Retinal pigment epithelial cell (primary cell): ENCODE results near the gene PHIP.

Source experiments
- DNase-seq: peaks from one replicate; pipeline ENCODE4 v3.0.0-alpha.2; 2010; ENCODE audit warnings: low read depth
- H3K4me3 ChIP-seq: 2 replicates; pipeline ENCODE4 v1.5.1; 2011; ENCODE audit warnings: mild to moderate bottlenecking, low read length, control low read depth, moderate library complexity
- CTCF ChIP-seq: conservative IDR thresholded peaks from 2 replicates; pipeline ENCODE4 v1.5.1; 2011; ENCODE audit warnings: low read depth, low read length, control low read depth, inconsistent platforms

PHIP gene

GRCh38 chr6:79081663-79082062 lies 3.6 kb upstream of the PHIP start:
- no peak overlapping the region for H3K4me3 ChIP-seq
- DNase-seq = no peak
- TF ChIP-seq CTCF = no peak

GRCh38 chr6:79079561-79080041 lies 1.5 kb upstream of the PHIP start:
- DNase-seq = peak; percentile 2
- TF ChIP-seq CTCF = no peak
- H3K4me3 ChIP-seq = peak overlapping the region; percentile 87

GRCh38 chr6:79077715-79078074 lies 359 bp downstream of the PHIP start:
- H3K4me3 ChIP-seq = peak overlapping the region; percentile 87
- DNase-seq = no peak
- TF ChIP-seq CTCF = no peak

DNA sequence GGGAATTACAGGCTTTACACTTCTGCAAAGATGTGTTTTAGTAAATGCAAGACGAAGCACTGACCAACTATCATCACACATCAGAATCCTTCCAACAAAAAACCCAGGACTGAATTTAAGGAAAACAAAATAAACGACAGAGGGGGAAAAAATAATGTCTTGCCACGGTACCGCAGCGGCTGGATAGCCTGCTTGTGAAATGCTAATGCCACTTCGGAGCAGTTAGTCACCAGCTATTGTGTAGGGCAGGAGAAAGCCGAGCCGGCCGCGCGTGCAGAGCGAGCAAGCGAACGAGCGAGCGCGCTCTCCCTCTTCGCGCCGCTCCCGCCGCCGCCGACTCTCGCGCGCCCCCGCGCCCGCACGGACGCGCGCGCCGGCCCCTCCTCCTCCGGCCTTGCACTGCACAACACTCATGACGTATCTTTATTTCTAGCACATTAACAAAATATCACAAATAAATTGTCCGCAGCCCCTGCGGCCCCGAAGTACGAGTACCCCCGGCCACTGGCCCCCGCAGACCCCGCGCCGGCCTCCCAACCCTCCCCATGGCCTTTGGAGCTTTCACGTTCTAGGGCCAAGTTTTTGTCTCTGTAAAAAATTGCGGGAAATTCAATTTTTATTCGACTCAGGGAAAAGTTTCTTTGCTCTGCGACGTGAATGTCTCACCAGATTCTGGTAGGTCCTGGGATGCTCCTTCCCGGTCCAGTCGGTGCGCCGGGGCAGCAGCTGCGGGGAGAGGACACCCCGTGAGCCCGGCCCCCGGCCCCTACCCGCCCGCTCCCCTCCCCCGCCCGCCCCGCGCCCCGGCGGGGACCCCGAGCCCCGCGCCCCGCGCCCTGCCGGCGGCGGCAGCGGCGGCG lies 1.0 kb downstream of the PHIP start:
- H3K4me3 ChIP-seq = peak overlapping the region; percentile 87
- DNase-seq = peak; percentile 84
- no peak for TF ChIP-seq CTCF

DNA sequence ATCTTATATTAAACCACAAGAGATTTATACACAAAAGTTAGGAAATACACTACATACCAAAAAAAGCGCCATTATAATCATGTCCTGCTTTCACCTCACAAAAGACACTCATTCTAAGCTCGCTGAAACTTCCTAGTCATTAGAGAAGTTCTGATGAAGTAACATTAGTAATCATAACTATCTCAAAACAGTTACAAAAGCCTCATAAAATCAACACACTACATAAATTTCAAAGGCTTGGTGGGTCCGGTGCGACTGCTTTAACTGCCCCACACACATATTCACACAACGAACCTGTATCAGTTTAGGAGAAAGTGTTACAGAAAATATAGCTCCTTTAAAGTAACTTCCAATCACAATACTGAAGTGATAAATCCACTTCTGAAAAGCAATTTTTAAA lies 1.9 kb downstream of the PHIP start:
- TF ChIP-seq CTCF = no peak
- no peak for DNase-seq
- peak overlapping the region; percentile 87 for H3K4me3 ChIP-seq

GRCh38 chr6:79073888-79074287 lies 4.2 kb downstream of the PHIP start:
- no peak for TF ChIP-seq CTCF
- peak; percentile 6 for DNase-seq
- no peak overlapping the region for H3K4me3 ChIP-seq

GRCh38 chr6:79072640-79073181 lies 5.3 kb downstream of the PHIP start:
- no peak for DNase-seq
- no peak for TF ChIP-seq CTCF
- no peak overlapping the region for H3K4me3 ChIP-seq
